NOMO-1 (cell line): ENCODE results near the gene SPDYC.

Experiments
- DNase-seq, 2 experiments: peaks; one replicate each; lab custom pipeline; 2025; ENCODE audit not compliant: unreplicated experiment in 2 of 2; lab: John Stamatoyannopoulos, UW

SPDYC gene

GRCh38 chr11:65217441-65218423 lies 47.7 kb downstream of the SPDYC start:
- no peak for DNase-seq

DNA sequence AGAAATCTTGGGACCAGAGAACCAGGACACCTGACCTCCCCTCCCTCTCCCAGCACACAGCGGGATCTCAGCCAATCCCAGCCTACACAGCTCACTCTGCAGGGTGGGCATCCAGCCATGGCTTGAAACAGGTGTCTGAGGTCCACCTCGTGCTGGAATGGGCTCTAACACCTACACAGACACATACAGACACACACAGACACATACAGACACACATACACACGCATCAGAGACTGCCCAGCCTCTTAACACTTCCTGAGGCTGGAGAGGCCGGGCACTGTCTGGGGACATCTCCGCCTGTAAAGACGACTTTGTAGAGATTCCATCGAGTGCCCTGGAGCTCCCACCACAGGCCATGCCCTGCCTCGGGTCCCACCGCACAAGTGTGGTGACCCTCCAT lies 48.4 kb downstream of the SPDYC start:
- no peak for DNase-seq

DNA sequence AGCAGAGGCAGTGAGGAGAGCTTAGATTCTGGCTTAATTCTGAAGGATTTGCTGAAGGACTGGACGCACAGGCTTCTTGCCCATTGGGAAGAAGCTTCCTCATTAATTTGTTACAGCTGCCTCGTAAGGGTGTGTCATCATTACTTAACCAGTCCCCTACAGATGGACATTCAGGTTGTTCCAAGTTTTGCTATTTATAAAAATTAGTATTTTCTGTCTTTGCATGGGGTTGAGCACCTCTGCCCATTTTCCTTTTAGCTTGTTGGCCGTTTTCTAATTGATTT lies 49.8 kb downstream of the SPDYC start:
- DNase-seq: no peak

DNA sequence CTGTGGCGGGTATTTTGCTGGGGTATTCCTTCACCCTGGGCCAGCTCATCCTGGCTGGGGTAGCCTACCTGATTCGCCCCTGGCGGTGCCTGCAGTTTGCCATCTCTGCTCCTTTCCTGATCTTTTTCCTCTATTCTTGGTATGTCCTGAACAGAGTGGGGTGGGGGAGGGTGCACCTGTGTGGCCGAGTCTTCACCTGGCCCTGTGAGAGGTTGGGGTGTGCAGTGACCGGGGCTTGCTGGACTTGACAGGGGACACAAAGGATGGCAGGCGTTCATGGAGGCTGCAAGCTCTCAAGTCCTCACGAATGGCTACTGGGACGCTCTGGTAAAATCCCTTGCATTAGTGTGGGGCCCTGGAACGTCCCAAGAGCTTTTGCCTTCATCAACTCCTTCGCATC lies 51.0 kb downstream of the SPDYC start:
- DNase-seq: no peak
